ENCODE measurements around the gene PRKX.

GRCh38 chrX:3636803-3637202 is 76.6 kb downstream of the PRKX start:
- TF ChIP-seq MAX (IDR thresholded peaks at IDR 0.05) (no peak), TEAD4 (IDR thresholded peaks at IDR 0.05) (no peak), CREB1 (IDR thresholded peaks at IDR 0.05; ENCODE audit: low read depth) (no peak), YY1 (IDR thresholded peaks at IDR 0.05; ENCODE audit: low read depth) (no peak), EP300 (IDR thresholded peaks at IDR 0.05; ENCODE audit: borderline replicate concordance) (no peak), TAF1 (IDR thresholded peaks at IDR 0.05; ENCODE audit: low read depth) (no peak), REST (IDR thresholded peaks at IDR 0.05; ENCODE audit: low read depth) (no peak)

Measured in Ishikawa (cell line).